Measurements from ENCODE around the gene RGS21.

RGS21 gene

DNA sequence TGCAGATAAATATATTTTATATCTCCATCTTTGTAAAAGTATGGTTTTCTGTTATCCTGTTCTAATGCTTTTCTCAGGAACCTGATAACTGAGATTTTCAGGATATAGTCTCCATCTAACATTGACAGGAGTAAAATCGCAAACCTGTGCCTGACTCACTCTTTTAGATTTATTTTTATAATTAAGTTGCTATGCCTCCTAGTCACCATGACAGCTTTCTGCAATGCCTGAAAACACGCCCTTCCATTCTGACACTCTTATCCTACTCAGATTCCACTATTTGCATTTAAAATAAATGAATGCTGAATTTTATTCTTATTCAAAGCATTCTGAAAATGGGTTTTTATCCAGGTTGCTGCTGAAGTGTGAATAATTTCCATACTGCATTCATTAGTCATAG lies 62.8 kb downstream of the RGS21 start:
- no peak for DNase-seq

GRCh38 chr1:192382758-192383157 lies 66.0 kb downstream of the RGS21 start:
- DNase-seq, result no peak

GRCh38 chr1:192386051-192386650 lies 69.4 kb downstream of the RGS21 start:
- no peak for DNase-seq

DNA sequence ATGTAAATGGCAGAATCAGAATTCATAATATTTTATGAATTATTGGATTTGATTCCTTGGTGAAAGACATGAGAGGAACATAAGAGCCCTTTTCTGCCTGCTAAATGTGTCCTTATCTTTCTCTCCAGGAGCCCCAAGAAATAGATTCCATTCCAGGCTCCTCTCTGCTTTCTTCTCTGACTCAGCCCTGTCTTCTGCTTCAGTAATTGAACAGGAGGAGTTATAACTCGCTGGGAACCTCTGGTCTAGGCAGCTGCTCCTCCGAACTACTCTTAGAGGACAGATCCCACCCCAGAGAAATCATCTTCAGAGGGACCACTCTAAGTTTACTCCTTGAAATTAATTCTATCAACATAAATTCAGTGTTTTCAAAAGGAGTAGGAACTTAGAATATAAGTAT lies 78.4 kb downstream of the RGS21 start:
- DNase-seq, result no peak

DNA sequence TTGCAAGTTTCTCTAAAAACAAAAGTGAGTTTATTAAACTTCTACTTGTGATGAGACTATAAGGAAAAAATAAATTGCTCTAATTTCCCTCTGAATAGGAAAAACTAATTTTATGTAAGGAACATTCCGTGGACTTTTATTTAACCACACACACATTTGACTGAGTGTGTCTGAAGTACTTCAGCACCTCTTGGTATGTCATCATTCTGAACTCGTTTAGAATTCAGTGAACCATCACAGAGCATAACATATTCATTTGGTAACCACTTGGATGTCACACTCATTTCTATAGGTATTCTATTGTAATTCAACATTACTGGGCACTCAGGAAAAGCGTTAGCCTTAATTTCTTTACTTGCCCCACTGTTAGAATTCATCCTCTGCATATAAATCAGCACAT lies 79.1 kb downstream of the RGS21 start:
- no peak for DNase-seq

DNA sequence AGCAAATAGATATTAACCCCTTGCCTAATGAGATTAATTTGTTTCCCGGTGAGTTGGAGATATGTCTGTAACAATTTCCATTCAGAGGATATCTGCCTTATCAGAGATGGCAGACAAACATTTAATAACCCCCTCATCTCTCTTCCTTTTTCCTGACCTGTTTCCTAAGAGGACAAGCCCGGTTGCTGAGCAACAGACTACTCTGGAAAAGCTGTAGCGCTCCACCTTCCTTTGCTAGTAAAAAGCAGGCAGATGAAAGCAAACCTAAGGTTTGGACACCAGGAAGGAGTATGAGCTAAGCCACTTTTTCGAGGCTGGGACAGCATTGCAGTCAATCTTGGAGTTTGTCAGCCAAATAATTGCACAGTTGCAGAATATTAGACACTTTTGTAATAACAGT lies 82.4 kb downstream of the RGS21 start:
- no peak for DNase-seq

GRCh38 chr1:192401825-192402224 lies 85.0 kb downstream of the RGS21 start:
- no peak for DNase-seq

GRCh38 chr1:192402571-192402970 lies 85.8 kb downstream of the RGS21 start:
- no peak for DNase-seq

- no peak for DNase-seq
These were observed 90.4 kb downstream of the RGS21 start for GRCh38 chr1:192407206-192407605.
